GM23248 (cell line): ENCODE data around the gene PRXL2A. TPM values are rescaled to one million over a fixed set of nuclear protein-coding genes. Genes with fewer than 3 reads are reported as not detected.

Experiments
- DNase-seq: peaks from one replicate; pipeline ENCODE4 v3.0.0-alpha.2; 2015
- H2AFZ ChIP-seq: fragments of 200-600 bp; sonication (generic); 2 replicates; pipeline ENCODE4 v1.6.1; 2016; ENCODE audit warnings: antibody characterized with exemption
- H3F3A ChIP-seq: fragments of 200-600 bp; sonication (generic); 2 replicates; pipeline ENCODE4 v1.6.1; 2016; ENCODE audit warnings: mild to moderate bottlenecking, antibody characterized with exemption, mixed run types; ENCODE audit not compliant: insufficient read depth
- H3K27ac ChIP-seq: fragments of 200-600 bp; sonication (generic); 2 replicates; pipeline ENCODE4 v1.5.1; 2016; ENCODE audit warnings: mild to moderate bottlenecking
- H3K27me3 ChIP-seq: fragments of 200-600 bp; sonication (generic); replicated peaks from 2 replicates; pipeline ENCODE4 v1.6.1; 2016; ENCODE audit warnings: mild to moderate bottlenecking; ENCODE audit not compliant: insufficient read depth
- H3K36me3 ChIP-seq: fragments of 200-600 bp; sonication (generic); 2 replicates; pipeline ENCODE4 v1.6.1; 2016; ENCODE audit warnings: low read depth, mild to moderate bottlenecking
- H3K4me1 ChIP-seq: fragments of 200-600 bp; sonication (generic); 2 replicates; pipeline ENCODE4 v1.6.1; 2016; ENCODE audit warnings: mild to moderate bottlenecking; ENCODE audit not compliant: insufficient read depth
- H3K4me2 ChIP-seq: fragments of 200-600 bp; sonication (generic); one replicate; pipeline ENCODE4 v1.6.1; 2016; ENCODE audit warnings: mild to moderate bottlenecking; ENCODE audit not compliant: unreplicated experiment
- H3K4me3 ChIP-seq: fragments of 200-600 bp; sonication (generic); 2 replicates; pipeline ENCODE4 v1.5.1; 2016; ENCODE audit warnings: mild to moderate bottlenecking
- H3K79me2 ChIP-seq: fragments of 200-600 bp; sonication (generic); 2 replicates; pipeline ENCODE4 v1.6.1; 2016; ENCODE audit warnings: mild to moderate bottlenecking; ENCODE audit not compliant: insufficient read depth
- H3K9ac ChIP-seq: fragments of 200-600 bp; sonication (generic); 2 replicates; pipeline ENCODE4 v1.6.1; 2016; ENCODE audit warnings: mild to moderate bottlenecking
- H3K9me2 ChIP-seq: fragments of 200-600 bp; sonication (generic); 2 replicates; pipeline ENCODE4 v1.6.1; 2016; ENCODE audit warnings: mixed run types, mild to moderate bottlenecking, moderate library complexity; ENCODE audit not compliant: insufficient read depth
- H3K9me3 ChIP-seq: fragments of 200-600 bp; sonication (generic); one replicate; pipeline ENCODE4 v1.6.1; 2017; ENCODE audit warnings: low read depth
- H4K20me1 ChIP-seq: fragments of 200-600 bp; sonication (generic); 2 replicates; pipeline ENCODE4 v1.6.0; 2016; ENCODE audit not compliant: insufficient read depth
- EZH2 ChIP-seq: fragments of 200-600 bp; sonication (generic); IDR thresholded peaks from 2 replicates; pipeline ENCODE4 v1.6.1; 2018; ENCODE audit warnings: antibody characterized with exemption, mild to moderate bottlenecking; ENCODE audit not compliant: insufficient read depth, poor library complexity, severe bottlenecking
- EZH2phosphoT487 ChIP-seq: fragments of 200-600 bp; sonication (generic); IDR thresholded peaks from 2 replicates; pipeline ENCODE4 v1.6.1; 2018; ENCODE audit warnings: antibody characterized with exemption, moderate library complexity, mild to moderate bottlenecking, low read depth; ENCODE audit not compliant: insufficient read depth
- WGBS, 2 experiments: methylation state at CpG; one replicate each; pipeline ENCODE4 v1.1.6; 2015 to 2017; ENCODE audit warnings: low lambda C conversion rate in 2 of 2, low coverage in 1 of 2; ENCODE audit errors: missing lambda C conversion rate in 2 of 2; 5-methylcytosine and 5-hydroxymethylcytosine counted together
- in situ Hi-C: fragments of 300-500 bp; cut with MboI; formaldehyde crosslinking; loops from 2 replicates; pipeline ENCODE4 v1.15.0; 2020
- polyA plus RNA-seq: library from polyadenylated mRNA; unstranded; fragments of >200 nt; fragmentation: Nextera tagmentation; extraction: Ambion mirVana; gene quantifications from 2 replicates; pipeline ENCODE4 v1.2.1, GENCODE V29; 2016
- total RNA-seq: library from RNA; depleted of rRNA; stranded (reverse); fragments of >200 nt; shearing (Covaris generic); gene quantifications from 2 replicates; pipeline ENCODE4 v1.2.3, GENCODE V29; 2014

Gene PRXL2A
- total and polyA plus RNA-seq, 2 experiments from 2014 or later = 0.15 TPM; not detected in 1

DNA sequence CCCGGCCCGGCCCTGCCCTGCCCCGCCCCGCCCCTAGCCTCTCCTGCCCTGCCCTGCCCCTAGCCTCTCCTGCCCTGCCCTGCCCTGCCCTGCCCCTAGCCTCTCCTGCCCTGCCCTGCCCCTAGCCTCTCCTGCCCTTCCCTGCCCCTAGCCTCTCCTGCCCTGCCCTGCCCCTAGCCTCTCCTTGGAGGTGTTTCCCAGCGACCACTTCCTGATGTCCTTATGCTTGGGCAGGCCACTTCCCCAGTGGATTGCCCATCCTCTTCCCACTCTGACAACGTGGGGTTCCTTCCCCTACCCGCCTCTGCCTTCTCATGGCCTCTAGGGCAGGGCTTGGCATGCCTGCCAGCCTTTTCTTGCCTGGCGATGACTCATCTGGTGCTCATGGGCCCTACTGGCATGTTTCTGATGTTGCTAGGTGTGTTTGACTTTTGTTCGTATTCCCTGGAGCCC lies 21.2 kb downstream of the PRXL2A start:
- Histone ChIP-seq H3K27ac (no peak overlapping the region), H3K4me3 (no peak overlapping the region), H3K9ac (no peak overlapping the region), H3K9me3 (no peaks in the 10 kb centered on the region), H3K27me3 (no peaks in the 10 kb centered on the region), H3K4me2 (no peak overlapping the region), H3K9me2 (no peaks in the 10 kb centered on the region), H3F3A (no peaks in the 10 kb centered on the region), H3K79me2 (no peaks in the 10 kb centered on the region), H3K4me1 (no peaks in the 10 kb centered on the region), H2AFZ (no peak overlapping the region), H4K20me1 (no peaks in the 10 kb centered on the region), H3K36me3 (no peaks in the 10 kb centered on the region)
- TF ChIP-seq EZH2phosphoT487 (no peak), EZH2 (no peak)
- peak; percentile 52 for DNase-seq
- 65 to 71% methylated on average over 6 to 9 of the region's 9 CpGs for WGBS, 2 experiments
- in situ Hi-C loops = loop anchor here (25.0 kb wide), 1 partner anchor 483 kb away; no protein-coding TSS in a partner anchor

DNA sequence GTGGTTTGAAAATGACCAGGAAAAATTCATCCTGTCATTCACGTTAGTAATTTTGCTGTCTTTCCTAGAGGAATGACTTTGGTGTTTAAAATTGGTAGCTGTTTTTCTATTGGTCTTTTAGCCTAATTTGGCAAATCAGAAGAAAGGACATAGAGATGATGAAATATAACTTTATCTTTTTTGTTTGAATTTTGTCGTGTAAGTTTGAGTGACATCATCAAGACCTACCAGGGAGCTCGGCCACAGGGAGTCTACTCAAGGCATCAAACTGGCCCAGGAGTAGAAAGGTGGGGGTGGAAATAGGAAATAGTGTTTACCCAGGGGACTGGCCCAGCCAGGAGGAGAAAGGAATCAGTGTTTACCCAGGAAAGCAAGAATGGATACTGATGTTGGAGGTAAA lies 24.8 kb downstream of the PRXL2A start:
- no peaks in the 10 kb centered on the region for H3K9me2 ChIP-seq
- 58 to 65% methylated on average over 3 of the region's 3 CpGs for WGBS, 2 experiments
- H3K4me3 ChIP-seq = no peak overlapping the region
- no peak overlapping the region for H3K27ac ChIP-seq
- peaks cover 16% of the 10 kb centered on the region for H3K27me3 ChIP-seq
- no peaks in the 10 kb centered on the region for H3K36me3 ChIP-seq
- no peak for TF ChIP-seq EZH2
- no peak for TF ChIP-seq EZH2phosphoT487
- DNase-seq = no peak
- H3K4me2 ChIP-seq = no peak overlapping the region
- H4K20me1 ChIP-seq = no peaks in the 10 kb centered on the region
- in situ Hi-C loops = loop anchor here (25.0 kb wide), 1 partner anchor 479 kb away; no protein-coding TSS in a partner anchor
- H3K4me1 ChIP-seq = no peaks in the 10 kb centered on the region
- no peaks in the 10 kb centered on the region for H3K9me3 ChIP-seq
- H3K9ac ChIP-seq = no peak overlapping the region
- no peaks in the 10 kb centered on the region for H3F3A ChIP-seq
- H3K79me2 ChIP-seq = no peaks in the 10 kb centered on the region
- no peak overlapping the region for H2AFZ ChIP-seq

DNA sequence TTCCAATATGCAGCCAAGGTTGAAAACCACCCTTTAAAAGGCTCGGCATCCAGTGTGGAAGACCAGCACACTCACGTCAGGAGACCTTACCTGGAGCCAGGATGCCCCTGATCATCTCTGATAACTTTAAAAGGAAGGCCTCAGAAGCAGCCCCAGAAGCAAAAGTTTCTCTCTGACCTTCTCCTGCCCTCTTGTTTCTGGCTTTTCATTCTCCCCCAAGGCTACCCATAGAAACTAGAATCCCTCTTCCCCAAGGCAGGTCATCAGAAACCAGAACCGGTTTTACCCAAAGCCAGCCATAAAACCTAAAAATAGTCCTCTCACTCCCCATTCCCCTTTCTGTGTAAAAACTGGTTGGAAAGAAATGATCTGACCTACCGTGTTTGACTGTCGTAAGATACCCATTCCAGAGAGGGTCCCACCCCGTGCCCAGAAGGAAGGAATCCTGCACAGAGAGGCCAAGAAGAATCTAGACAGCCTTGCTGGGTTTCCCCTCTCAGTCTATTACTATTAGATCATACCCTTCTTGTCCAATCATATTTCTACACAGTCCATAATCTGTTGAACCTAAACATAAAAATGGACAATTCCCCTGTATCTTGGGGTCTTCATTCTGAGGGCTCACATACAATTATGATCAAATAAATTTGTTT lies 28.2 kb downstream of the PRXL2A start:
- Histone ChIP-seq H3K9me2 (no peaks in the 10 kb centered on the region), H3K9me3 (no peaks in the 10 kb centered on the region), H3K36me3 (no peaks in the 10 kb centered on the region), H2AFZ (no peak overlapping the region), H3K4me3 (no peak overlapping the region), H3F3A (no peaks in the 10 kb centered on the region), H3K27me3 (peaks cover 28% of the 10 kb centered on the region), H3K4me2 (no peak overlapping the region), H3K79me2 (no peaks in the 10 kb centered on the region), H4K20me1 (no peaks in the 10 kb centered on the region), H3K27ac (no peak overlapping the region), H3K4me1 (no peaks in the 10 kb centered on the region), H3K9ac (no peak overlapping the region)
- TF ChIP-seq EZH2phosphoT487 (no peak), EZH2 (no peak)
- no peak for DNase-seq
- 43 to 51% methylated on average over 6 of the region's 6 CpGs for WGBS, 2 experiments
- in situ Hi-C loops = loop anchor here (25.0 kb wide), 1 partner anchor 476 kb away; no protein-coding TSS in a partner anchor

DNA sequence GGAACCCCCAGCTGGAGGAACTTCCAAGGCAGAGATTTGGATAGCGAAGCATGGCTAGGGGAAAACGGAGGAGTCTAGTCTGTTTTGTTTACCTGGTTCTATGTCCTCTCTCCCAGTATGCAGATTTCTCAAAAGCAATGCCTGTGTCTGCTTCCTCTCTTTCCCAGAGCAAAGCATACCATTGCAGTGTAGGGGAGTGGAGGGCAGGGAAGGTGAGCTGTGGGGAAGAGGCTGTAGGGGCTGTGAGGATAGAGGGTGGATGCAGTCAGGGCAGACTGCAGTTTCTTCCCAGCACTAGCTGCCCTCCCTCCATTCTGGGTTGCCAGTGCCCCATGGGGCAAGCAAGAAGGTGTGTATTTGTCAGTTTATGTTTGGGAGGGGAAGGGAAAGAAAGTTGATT lies 28.9 kb downstream of the PRXL2A start:
- H2AFZ ChIP-seq = no peak overlapping the region
- H3K9me2 ChIP-seq = no peaks in the 10 kb centered on the region
- no peaks in the 10 kb centered on the region for H4K20me1 ChIP-seq
- 55 to 63% methylated on average over 2 of the region's 2 CpGs for WGBS, 2 experiments
- no peaks in the 10 kb centered on the region for H3K9me3 ChIP-seq
- in situ Hi-C loops = loop anchor here (25.0 kb wide), 1 partner anchor 475 kb away; no protein-coding TSS in a partner anchor
- H3K4me3 ChIP-seq = no peak overlapping the region
- H3K4me1 ChIP-seq = no peaks in the 10 kb centered on the region
- TF ChIP-seq EZH2phosphoT487 = no peak
- TF ChIP-seq EZH2 = no peak
- no peaks in the 10 kb centered on the region for H3K79me2 ChIP-seq
- no peaks in the 10 kb centered on the region for H3K36me3 ChIP-seq
- DNase-seq = no peak
- no peak overlapping the region for H3K4me2 ChIP-seq
- H3K9ac ChIP-seq = no peak overlapping the region
- no peak overlapping the region for H3K27ac ChIP-seq
- no peaks in the 10 kb centered on the region for H3F3A ChIP-seq
- peaks cover 28% of the 10 kb centered on the region for H3K27me3 ChIP-seq
